ENCODE data around the gene DNAJC16. TPM values are rescaled to one million over a fixed set of nuclear protein-coding genes. Genes with fewer than 3 reads are reported as not detected.

DNAJC16 gene
- total RNA-seq, 4 donors from 2014 or later: 10.2 to 18.7 (median 13.8) TPM

DNA sequence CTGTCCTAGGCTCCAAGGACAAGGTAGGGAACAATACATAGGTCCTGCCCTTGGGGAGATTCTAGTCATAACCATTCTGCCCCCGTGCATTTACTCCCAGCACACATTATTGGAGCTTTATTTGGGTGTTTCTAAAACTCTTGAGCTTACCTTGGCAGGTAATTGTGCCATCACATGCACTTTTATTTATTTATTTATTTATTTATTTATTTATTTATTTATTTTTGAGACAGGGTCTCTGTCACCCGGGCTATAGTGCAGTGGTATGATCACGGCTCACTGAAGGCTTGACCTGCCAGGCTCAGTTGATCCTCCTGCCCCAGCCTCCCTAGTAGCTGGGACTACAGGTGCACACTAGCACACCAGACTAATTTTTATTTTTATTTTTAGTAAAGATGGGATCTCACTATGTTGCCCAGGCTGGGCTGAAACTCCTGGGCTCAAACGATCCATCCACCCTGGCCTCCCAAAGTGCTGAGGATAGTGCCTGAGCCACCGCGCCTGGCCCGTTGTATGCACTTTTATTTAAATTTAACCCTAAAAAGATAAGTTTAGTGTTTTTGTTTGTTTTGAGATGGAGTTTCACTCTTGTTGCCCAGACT is 49.0 kb downstream of the DNAJC16 start:
- Histone ChIP-seq H3K4me3 (no peak overlapping the region), H3K27ac (no peak overlapping the region), H3K4me1 (no peaks in the 10 kb centered on the region), H3K36me3 (peaks cover 0 to 14% of the 10 kb centered on the region in 2 donors), H3K27me3 (no peaks in the 10 kb centered on the region), H3K9me3 (no peaks in the 10 kb centered on the region)
- TF ChIP-seq EP300 (IDR thresholded peaks at IDR 0.05) (no peak), POLR2AphosphoS5 (IDR thresholded peaks at IDR 0.05) (no peak), POLR2A (IDR thresholded peaks at IDR 0.05) (no peak)
- TF ChIP-seq, protein P1, sequence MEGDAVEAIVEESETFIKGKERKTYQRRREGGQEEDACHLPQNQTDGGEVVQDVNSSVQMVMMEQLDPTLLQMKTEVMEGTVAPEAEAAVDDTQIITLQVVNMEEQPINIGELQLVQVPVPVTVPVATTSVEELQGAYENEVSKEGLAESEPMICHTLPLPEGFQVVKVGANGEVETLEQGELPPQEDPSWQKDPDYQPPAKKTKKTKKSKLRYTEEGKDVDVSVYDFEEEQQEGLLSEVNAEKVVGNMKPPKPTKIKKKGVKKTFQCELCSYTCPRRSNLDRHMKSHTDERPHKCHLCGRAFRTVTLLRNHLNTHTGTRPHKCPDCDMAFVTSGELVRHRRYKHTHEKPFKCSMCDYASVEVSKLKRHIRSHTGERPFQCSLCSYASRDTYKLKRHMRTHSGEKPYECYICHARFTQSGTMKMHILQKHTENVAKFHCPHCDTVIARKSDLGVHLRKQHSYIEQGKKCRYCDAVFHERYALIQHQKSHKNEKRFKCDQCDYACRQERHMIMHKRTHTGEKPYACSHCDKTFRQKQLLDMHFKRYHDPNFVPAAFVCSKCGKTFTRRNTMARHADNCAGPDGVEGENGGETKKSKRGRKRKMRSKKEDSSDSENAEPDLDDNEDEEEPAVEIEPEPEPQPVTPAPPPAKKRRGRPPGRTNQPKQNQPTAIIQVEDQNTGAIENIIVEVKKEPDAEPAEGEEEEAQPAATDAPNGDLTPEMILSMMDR (IDR thresholded peaks at IDR 0.05): no peak
- ATAC-seq: no peak
- 90 to 93% methylated on average over 1 to 6 of the region's 7 CpGs for WGBS, 2 donors (ENCODE audit: low coverage in 1 of 2)

DNA sequence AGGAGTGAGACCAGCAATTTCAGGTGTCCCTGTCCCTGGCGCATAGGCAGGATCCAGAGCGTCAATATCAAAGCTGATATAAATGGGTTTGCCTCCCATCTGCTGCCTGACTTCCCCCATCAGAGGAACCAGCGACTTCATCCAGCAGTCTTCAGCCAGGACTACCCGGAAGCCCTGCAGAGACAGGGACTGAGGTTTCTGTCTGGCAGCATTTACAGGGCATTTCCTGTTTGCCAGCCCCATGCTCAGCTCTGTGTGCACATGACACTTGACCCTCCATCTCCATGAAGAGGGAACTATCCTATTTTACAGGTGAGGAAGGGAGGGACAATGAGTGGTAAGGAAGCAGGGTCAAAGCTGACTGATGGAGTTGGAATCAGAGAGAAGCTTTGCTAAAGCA is 51.0 kb downstream of the DNAJC16 start:
- WGBS, 2 donors (ENCODE audit: low coverage in 1 of 2): 90% methylated on average over 2 of the region's 4 CpGs; no CpG with 5 or more reads in 1 of the 2 donors
- H3K4me3 ChIP-seq: no peak overlapping the region
- no peaks in the 10 kb centered on the region for H3K9me3 ChIP-seq
- TF ChIP-seq, protein P1 (IDR thresholded peaks at IDR 0.05): no peak
- TF ChIP-seq POLR2A (IDR thresholded peaks at IDR 0.05) (no peak), EP300 (IDR thresholded peaks at IDR 0.05) (no peak), POLR2AphosphoS5 (IDR thresholded peaks at IDR 0.05) (no peak)
- no peak overlapping the region for H3K27ac ChIP-seq
- no peak for ATAC-seq
- H3K27me3 ChIP-seq: no peaks in the 10 kb centered on the region
- peaks cover 0 to 7% of the 10 kb centered on the region in 2 donors for H3K36me3 ChIP-seq
- no peaks in the 10 kb centered on the region for H3K4me1 ChIP-seq

DNA sequence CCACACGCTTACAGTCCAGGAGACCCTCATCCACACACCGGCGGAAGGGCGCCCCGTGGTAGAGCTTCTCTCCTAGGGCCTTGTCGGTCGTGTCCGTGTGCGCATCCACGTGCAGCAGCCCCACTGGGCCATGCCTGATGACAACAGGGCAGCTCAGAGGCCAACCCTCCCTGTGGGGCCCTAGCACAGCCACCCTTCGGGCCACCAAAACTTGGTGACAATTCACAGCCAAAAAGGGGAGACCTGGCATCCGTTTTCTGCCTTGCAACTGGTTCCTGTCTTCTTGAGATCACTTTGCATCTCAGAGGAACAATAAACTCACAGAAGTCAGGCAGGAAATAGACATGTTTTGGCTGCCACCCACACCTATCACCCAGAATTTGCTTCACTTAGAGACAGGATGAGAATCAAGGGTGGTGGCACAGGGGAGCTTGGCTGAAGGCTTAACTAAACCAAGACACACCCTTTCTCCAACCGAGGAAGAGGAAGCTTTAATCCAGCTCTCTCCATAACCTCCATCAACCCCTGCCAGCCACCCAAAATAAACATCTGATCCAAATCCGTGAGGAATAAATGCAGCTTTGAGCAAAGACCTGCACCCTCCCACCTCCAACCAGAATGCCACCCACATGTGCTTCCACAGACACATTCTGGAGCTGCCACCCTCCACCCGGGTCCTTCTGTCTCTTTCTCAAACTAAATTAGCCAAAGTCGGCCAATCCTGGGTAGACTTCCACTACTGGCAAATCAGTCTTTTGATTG is 52.5 kb downstream of the DNAJC16 start:
- Histone ChIP-seq H3K27ac (no peak overlapping the region), H3K36me3 (peaks cover 0 to 7% of the 10 kb centered on the region in 2 donors), H3K9me3 (no peaks in the 10 kb centered on the region), H3K4me3 (no peak overlapping the region), H3K27me3 (peaks cover 11% of the 10 kb centered on the region), H3K4me1 (peaks cover 0 to 2% (median 0%) of the 10 kb centered on the region in 3 donors)
- TF ChIP-seq POLR2AphosphoS5 (IDR thresholded peaks at IDR 0.05) (no peak), POLR2A (IDR thresholded peaks at IDR 0.05) (no peak), EP300 (IDR thresholded peaks at IDR 0.05) (no peak)
- TF ChIP-seq, protein P1 (IDR thresholded peaks at IDR 0.05): no peak
- 64 to 74% methylated on average over 8 to 13 of the region's 16 CpGs for WGBS, 2 donors (ENCODE audit: low coverage in 1 of 2)
- no peak for ATAC-seq

DNA sequence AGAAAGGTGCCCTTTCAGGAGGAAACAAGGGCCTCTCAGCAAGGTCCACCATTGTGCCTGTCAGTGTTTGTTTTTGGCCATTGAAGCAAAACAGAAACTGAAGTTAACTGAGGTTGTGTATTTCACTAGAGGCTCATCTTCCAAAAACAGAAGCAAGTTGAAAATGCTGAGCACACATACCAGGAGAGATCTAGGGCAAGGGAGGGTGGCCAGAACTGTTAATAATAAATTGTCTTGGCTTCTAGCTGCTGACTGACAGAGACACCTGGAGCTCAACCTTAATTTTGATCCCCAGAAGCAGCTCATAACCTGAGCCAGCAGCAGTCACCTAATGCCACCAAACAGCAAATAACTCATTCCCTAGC is 53.0 kb downstream of the DNAJC16 start:
- H3K36me3 ChIP-seq: peaks cover 0 to 7% of the 10 kb centered on the region in 2 donors
- no peak overlapping the region for H3K27ac ChIP-seq
- no peak for ATAC-seq
- peaks cover 17% of the 10 kb centered on the region for H3K27me3 ChIP-seq
- TF ChIP-seq POLR2AphosphoS5 (IDR thresholded peaks at IDR 0.05) (no peak), EP300 (IDR thresholded peaks at IDR 0.05) (no peak), POLR2A (IDR thresholded peaks at IDR 0.05) (no peak)
- TF ChIP-seq, protein P1 (IDR thresholded peaks at IDR 0.05): no peak
- no peaks in the 10 kb centered on the region for H3K9me3 ChIP-seq
- H3K4me1 ChIP-seq: peaks cover 0 to 7% (median 2%) of the 10 kb centered on the region in 3 donors
- H3K4me3 ChIP-seq: no peak overlapping the region
